HG02642 (cell line): ENCODE data around the gene APLF.
"Not testable (repeated sequence)": the region's sequence is repeated elsewhere in the genome, so short reads cannot be mapped to it uniquely, and the experiment has no call there.

ENCODE experiments used
- ATAC-seq: cut with Tn5 transposase; IDR thresholded peaks from one replicate; pipeline ENCODE4 v1.9.1; 2021; ENCODE audit warnings: mild to moderate bottlenecking; ENCODE audit not compliant: unreplicated experiment, poor library complexity

Gene APLF

GRCh38 chr2:68566362-68566761, 99.0 kb downstream of the APLF start:
- no peak for ATAC-seq

- no peak for ATAC-seq
Observed at GRCh38 chr2:68568116-68568515, 100.7 kb downstream of the APLF start.

DNA sequence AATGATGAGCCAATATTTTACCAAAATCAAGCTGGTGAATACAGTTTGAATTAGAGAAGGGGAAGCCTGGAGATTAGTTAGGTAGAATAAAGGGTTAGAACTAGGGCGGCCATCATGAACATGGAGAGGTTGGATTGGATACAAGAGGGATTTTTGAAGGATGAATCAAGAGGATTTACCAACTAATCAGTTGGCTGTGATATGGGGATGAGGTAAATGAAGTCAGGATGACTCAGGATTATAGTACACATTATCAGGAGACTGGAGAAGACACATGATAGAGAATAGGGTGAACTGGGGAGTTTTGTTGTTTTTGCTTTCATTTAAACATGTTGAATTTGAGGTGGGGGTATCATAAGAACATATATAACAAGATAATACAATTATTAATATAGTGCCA, 102.2 kb downstream of the APLF start:
- no peak for ATAC-seq

DNA sequence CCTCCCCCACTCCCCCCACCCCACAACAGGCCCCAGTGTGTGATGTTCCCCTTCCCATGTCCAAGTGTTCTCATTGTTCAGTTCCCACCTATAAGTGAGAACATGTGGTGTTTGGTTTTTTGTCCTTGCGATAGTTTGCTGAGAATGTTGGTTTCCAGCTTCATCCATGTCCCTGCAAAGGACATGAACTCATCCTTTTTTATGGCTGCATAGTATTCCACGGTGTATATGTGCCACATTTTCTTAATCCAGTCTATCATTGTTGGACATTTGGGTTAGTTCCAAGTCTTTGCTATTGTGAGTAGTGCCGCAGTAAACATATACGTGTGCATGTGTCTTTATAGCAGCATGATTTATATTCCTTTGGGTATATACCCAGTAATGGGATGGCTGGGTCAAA, 103.0 kb downstream of the APLF start:
- not testable (repeated sequence) for ATAC-seq

GRCh38 chr2:68574202-68574791, 106.9 kb downstream of the APLF start:
- ATAC-seq, result no peak

DNA sequence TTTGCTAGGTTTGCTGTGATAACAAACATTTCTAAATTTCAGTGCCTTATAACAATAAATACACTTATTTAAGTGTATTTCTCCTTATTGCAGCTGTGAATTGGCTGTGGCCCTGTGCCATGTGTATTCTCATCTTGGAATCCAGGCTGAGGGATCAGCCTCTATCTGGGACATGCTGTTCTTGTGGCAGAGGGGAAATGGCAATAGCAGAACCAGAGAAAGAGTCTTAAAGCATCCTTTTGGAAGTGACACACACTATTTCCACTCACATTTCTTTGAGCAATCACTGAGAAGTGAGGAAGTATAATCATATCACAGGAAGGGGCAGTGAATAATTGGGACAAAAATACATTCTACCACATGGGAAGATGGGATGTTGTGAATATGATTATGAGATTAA, 109.8 kb downstream of the APLF start:
- no peak for ATAC-seq

GRCh38 chr2:68579689-68580088, 112.3 kb downstream of the APLF start:
- no peak for ATAC-seq

- ATAC-seq, result no peak
Observed at GRCh38 chr2:68588589-68588988, 121.2 kb downstream of the APLF start.

- no peak for ATAC-seq
Observed at GRCh38 chr2:68589963-68590362, 122.6 kb downstream of the APLF start.

- ATAC-seq, result no peak
Observed at GRCh38 chr2:68590702-68591101, 123.3 kb downstream of the APLF start.

GRCh38 chr2:68591225-68591624, 123.8 kb downstream of the APLF start:
- no peak for ATAC-seq

DNA sequence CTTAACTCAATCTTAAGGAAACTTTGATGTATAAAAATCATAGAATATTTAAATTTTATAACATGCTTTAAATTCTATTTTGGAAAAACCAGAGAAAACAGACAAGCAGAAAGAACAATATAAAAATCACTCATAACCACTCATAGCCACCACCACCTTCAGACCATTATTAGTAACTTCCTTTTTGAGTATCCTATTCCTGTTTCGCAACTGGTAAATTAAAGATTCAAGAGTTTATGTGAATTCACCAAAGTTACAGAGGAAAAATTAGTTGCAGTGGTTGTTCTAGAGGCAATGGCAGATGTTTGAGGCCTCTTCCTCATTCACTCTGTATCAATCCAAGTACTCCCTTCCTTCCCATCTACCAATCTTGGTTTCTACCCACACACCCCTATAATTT, 126.7 kb downstream of the APLF start:
- ATAC-seq, result no peak

DNA sequence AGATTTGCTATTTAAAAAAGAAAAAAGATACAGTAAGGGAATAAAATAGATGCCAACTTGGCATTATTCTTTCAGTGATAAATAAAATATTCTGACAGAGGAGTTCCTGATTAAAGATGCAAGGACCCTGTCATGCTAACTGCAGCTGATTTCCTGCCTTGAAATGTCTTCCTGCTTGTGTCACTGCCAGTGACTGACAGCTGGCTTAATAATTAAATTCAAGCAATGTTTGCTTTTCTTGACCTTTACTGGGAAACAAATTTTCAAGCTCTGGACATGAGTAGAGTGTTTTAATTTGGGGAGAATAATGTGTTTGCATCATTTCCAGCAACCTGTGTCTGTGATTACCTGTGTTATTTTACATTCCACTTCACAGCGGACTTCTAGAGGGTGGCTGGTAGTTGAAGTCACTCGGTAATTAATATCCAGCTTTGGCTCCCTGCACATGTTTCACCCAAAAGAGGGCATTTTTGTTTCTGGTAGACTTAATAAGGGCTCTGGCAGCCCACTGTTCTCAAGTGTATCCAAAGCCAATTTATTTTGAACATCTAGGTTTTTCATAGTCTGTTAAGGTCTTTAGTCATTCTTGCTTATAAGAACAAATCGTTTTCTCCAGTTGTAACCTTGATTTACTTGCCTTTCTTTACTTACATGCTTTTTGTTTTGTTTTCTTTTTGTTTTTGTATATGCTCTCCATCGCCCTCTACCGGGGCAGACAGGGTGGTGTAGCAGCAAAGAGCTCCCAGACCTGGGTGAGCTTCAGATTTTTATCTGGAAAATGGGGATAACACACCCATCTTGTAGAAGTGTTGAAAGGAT, 127.5 kb downstream of the APLF start:
- no peak for ATAC-seq

- ATAC-seq, result not testable (repeated sequence)
Observed at GRCh38 chr2:68595493-68595785, 128.1 kb downstream of the APLF start.

DNA sequence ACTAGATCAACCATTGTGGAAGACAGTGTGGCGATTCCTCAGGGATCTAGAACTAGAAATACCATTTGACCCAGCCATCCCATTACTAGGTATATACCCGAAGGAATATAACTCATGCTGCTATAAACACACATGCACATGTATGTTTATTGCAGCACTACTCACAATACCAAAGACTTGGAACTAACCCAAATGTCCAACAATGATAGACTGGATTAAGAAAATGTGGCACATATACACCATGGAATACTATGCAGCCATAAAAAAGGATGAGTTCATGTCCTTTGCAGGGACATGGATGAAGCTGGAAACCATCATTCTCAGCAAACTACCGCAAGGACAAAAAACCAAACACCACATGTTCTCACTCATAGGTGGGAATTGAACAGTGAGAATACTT, 133.1 kb downstream of the APLF start:
- not testable (repeated sequence) for ATAC-seq

DNA sequence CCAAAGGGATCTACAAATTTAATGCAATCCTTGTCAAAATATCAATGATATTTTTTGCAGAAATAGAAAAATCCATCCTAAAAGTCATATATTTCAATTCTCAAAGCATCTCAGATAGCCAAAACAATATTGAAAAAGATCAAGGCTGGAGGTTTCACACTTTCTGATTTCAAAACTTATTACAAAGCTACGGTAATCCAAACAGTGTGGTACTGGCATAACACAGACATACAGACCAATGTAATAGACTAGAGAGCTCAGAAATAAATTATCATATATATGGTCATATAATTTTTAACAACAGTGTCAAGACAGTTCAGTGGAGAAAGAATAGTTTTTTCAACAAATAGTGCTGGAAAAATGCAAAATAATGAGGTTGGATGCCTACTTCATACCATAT, 135.7 kb downstream of the APLF start:
- no peak for ATAC-seq

- no peak for ATAC-seq
Observed at GRCh38 chr2:68604077-68604476, 136.7 kb downstream of the APLF start.

GRCh38 chr2:68605939-68606338, 138.6 kb downstream of the APLF start:
- ATAC-seq, result no peak

DNA sequence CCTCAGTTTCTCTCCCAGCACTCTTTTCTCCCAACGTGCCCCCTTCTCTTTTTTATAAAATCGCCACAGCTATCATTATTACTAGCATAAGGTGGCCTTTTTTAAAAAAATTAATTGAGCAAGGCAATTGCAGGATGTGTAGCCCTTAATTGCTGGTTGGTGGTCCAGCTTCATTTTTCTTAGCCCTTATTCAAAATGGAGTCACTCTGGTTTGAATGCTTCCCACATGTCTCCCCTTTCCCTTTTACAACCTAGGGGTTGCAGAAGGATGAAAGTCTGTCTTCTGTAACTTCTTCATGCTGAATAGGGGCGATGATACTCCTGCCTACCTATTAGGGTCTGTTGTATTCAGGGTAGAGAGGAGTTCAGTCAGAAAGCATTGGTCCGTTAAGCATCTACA, 139.4 kb downstream of the APLF start:
- no peak for ATAC-seq

DNA sequence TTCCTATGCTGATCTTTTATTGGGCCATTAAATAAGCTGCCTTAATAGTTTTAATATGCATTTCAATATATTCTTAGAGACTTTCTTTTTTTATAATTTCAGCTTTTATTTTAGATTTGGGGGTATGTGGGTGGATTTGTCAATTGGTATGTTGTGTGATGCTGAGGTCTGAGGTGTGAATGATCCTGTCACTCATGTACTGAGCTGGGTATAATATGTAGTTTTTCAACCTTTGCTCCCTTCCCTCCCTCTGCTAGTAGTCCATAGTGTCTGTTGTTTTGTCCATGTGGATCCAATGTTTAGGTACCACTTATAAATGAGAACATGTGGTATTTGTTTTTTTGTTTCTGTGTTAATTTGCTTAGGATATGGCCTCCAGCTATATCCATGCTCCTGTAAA, 140.5 kb downstream of the APLF start:
- ATAC-seq, result no peak

GRCh38 chr2:68612765-68613519, 145.6 kb downstream of the APLF start:
- no peak for ATAC-seq

DNA sequence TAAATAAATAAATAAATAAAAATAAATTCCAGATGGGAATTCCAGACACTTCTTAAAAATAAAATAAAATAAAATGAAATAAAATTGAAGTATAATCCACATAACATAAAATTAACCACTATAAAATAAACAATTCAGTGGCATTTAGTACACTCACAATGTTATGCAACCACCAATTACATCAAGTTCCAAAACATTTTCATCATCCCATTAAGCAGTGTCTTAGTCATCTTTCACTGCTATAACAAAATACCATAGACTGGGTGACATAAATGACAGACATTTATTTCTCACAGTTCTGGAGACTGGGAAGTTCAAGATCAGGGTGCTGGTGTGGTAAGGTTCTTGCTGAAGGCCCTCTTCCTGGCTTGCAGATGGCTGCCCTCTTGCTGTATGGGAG, 153.4 kb downstream of the APLF start:
- no peak for ATAC-seq
